HFFc6 (cell line): ENCODE data around the gene PHF21A. TPM values are rescaled to one million over a fixed set of nuclear protein-coding genes. Genes with fewer than 3 reads are reported as not detected.

Experiments used
- DNase-seq: peaks from one replicate; pipeline ENCODE4 v3.0.0-alpha.2; 2018
- H3K27ac Mint-ChIP-seq: 2 replicates; pipeline ENCODE4 v1.8.0; 2020; ENCODE audit warnings: mild to moderate bottlenecking, mixed read lengths
- H3K27me3 Mint-ChIP-seq: 2 replicates; pipeline ENCODE4 v1.8.0; 2021; ENCODE audit warnings: mild to moderate bottlenecking, moderate library complexity, mixed read lengths; ENCODE audit not compliant: insufficient read depth
- H3K36me3 Mint-ChIP-seq: 2 replicates; pipeline ENCODE4 v1.8.0; 2021; ENCODE audit warnings: low read depth, mixed read lengths
- H3K4me1 Mint-ChIP-seq: 2 replicates; pipeline ENCODE4 v1.8.0; 2020; ENCODE audit warnings: low read depth, mixed read lengths
- H3K4me3 Mint-ChIP-seq: 2 replicates; pipeline ENCODE4 v1.8.0; 2020; ENCODE audit warnings: mild to moderate bottlenecking, moderate library complexity, mixed read lengths
- H3K9me3 Mint-ChIP-seq: 2 replicates; pipeline ENCODE4 v1.8.0; 2020; ENCODE audit warnings: mild to moderate bottlenecking, mixed read lengths
- CTCF ChIP-seq: fragments of 200-600 bp; sonication (generic); IDR thresholded peaks from 2 replicates; pipeline ENCODE4 v1.5.0; 2021; ENCODE audit warnings: antibody characterized with exemption, mild to moderate bottlenecking
- total RNA-seq, 6 experiments: library from RNA; stranded (reverse); fragmentation: NEBNext Ultra II Directional; extraction: Animal tissue kit (Norgen Biotek cat#: 25700); gene quantifications; 2 replicates in 1 of 6; 3 replicates in 5 of 6; pipeline ENCODE4 v1.2.3, GENCODE V29; 2021

Gene PHF21A
- total RNA-seq, 6 experiments from 2014 or later, result 25.5 to 32.4 (median 26.2) TPM

- TF ChIP-seq CTCF, result no peak
- Mint-ChIP-seq H3K9me3 (no peaks in the 10 kb centered on the region), H3K4me3 (no peak overlapping the region), H3K36me3 (no peaks in the 10 kb centered on the region), H3K27me3 (peaks cover 32% of the 10 kb centered on the region), H3K27ac (no peak overlapping the region), H3K4me1 (no peaks in the 10 kb centered on the region; the same call in 1 of the 2 replicates)
- DNase-seq, result no peak
Measured at GRCh38 chr11:46159680-46160079, 38.4 kb upstream of the PHF21A start.

GRCh38 chr11:46149826-46150225 is 28.6 kb upstream of the PHF21A start:
- H3K4me1 Mint-ChIP-seq, result no peaks in the 10 kb centered on the region; the same call in 1 of the 2 replicates
- peaks cover 5% of the 10 kb centered on the region; the same call in 1 of the 2 replicates for H3K9me3 Mint-ChIP-seq
- no peaks in the 10 kb centered on the region for H3K36me3 Mint-ChIP-seq
- H3K4me3 Mint-ChIP-seq, result no peak overlapping the region
- H3K27me3 Mint-ChIP-seq, result peaks cover 27% of the 10 kb centered on the region
- H3K27ac Mint-ChIP-seq, result no peak overlapping the region
- DNase-seq, result no peak
- TF ChIP-seq CTCF, result no peak

- Mint-ChIP-seq H3K27ac (no peak overlapping the region), H3K9me3 (peaks cover 5% of the 10 kb centered on the region; the same call in 1 of the 2 replicates), H3K4me1 (no peaks in the 10 kb centered on the region; the same call in 1 of the 2 replicates), H3K36me3 (no peaks in the 10 kb centered on the region), H3K27me3 (peaks cover 28% of the 10 kb centered on the region), H3K4me3 (no peak overlapping the region)
- DNase-seq, result no peak
- TF ChIP-seq CTCF, result no peak
Measured at GRCh38 chr11:46149342-46149741, 28.1 kb upstream of the PHF21A start.

- Mint-ChIP-seq H3K36me3 (no peaks in the 10 kb centered on the region), H3K4me3 (no peak overlapping the region), H3K9me3 (no peaks in the 10 kb centered on the region), H3K4me1 (no peaks in the 10 kb centered on the region; the same call in 1 of the 2 replicates), H3K27ac (no peak overlapping the region), H3K27me3 (peaks cover 35% of the 10 kb centered on the region)
- no peak for DNase-seq
- no peak for TF ChIP-seq CTCF
Measured at GRCh38 chr11:46144741-46145140, 23.5 kb upstream of the PHF21A start.

GRCh38 chr11:46143049-46143806 is 22.0 kb upstream of the PHF21A start:
- Mint-ChIP-seq H3K27ac (no peak overlapping the region), H3K9me3 (no peaks in the 10 kb centered on the region), H3K4me1 (no peaks in the 10 kb centered on the region; the same call in 1 of the 2 replicates), H3K27me3 (peaks cover 39% of the 10 kb centered on the region), H3K36me3 (no peaks in the 10 kb centered on the region), H3K4me3 (no peak overlapping the region)
- TF ChIP-seq CTCF, result no peak
- DNase-seq, result no peak
